Stomach (tissue), 9 donors: Measurements from ENCODE around the gene ME3. TPM values are rescaled to one million over a fixed set of nuclear protein-coding genes. Genes with fewer than 3 reads are reported as not detected.

Experiments
- DNase-seq, 2 donors: peaks; one replicate each; pipeline versions ENCODE4 v3.0.0 to v3.0.0-alpha.2; 2013 to 2019
- H3K27ac ChIP-seq, 5 donors: fragments of 200-600 bp in 4 of 5; sonication (generic) in 4 of 5; one replicate each; pipeline ENCODE4 v1.5.1; 2013 to 2019; ENCODE audit warnings: mild to moderate bottlenecking in 1 of 5, moderate library complexity in 1 of 5
- H3K27me3 ChIP-seq, 3 donors: fragments of 200-600 bp; sonication (generic); one replicate each; pipeline ENCODE4 v1.5.1; 2017 to 2019; ENCODE audit warnings: mixed run types in 1 of 3
- H3K36me3 ChIP-seq, 4 donors: fragments of 200-600 bp; sonication (generic); 1 replicate in 3 of 4; 2 replicates in 1 of 4; pipeline ENCODE4 v1.5.1; 2016 to 2019
- H3K4me1 ChIP-seq, 4 donors: fragments of 200-600 bp; sonication (generic); one replicate each; pipeline ENCODE4 v1.5.1; 2016 to 2019
- H3K4me3 ChIP-seq, 4 donors: fragments of 200-600 bp; sonication (generic) in 3 of 4; one replicate each; pipeline ENCODE4 v1.5.1; 2016 to 2019; ENCODE audit warnings: mild to moderate bottlenecking in 1 of 4
- H3K9me3 ChIP-seq, 4 donors: fragments of 200-600 bp; sonication (generic); one replicate each; pipeline ENCODE4 v1.5.1; 2016 to 2019
- EP300 ChIP-seq: sonication (generic); formaldehyde crosslinking; IDR thresholded peaks from one replicate; pipeline ENCODE4 v1.6.1; 2017; ENCODE audit warnings: antibody characterized with exemption
- POLR2A ChIP-seq, 4 donors: fragments of 450-650 bp; IDR thresholded peaks; one replicate each; pipeline ENCODE4 v1.6.1; 2016; ENCODE audit warnings: antibody characterized with exemption in 4 of 4, control low read depth in 2 of 4, mild to moderate bottlenecking in 1 of 4, moderate library complexity in 1 of 4
- POLR2AphosphoS5 ChIP-seq, 3 donors: sonication (generic); formaldehyde crosslinking; IDR thresholded peaks; one replicate each; pipeline ENCODE4 v1.6.1; 2016; ENCODE audit warnings: antibody characterized with exemption in 3 of 3
- WGBS, 5 donors: extraction: QIAGEN DNeasy Blood & Tissue Kit in 3 of 5; methylation state at CpG; one replicate each; pipeline versions ENCODE4 v1.1.5 to v1.1.7; 2013 to 2018; 5-methylcytosine and 5-hydroxymethylcytosine counted together
- intact Hi-C: fragments of 100-400 bp; cut with DNase I; formaldehyde crosslinking; loops from one replicate; pipeline ENCODE4 v1.15.1; 2023; ENCODE audit warnings: low total_unique reads
- polyA plus RNA-seq, 3 donors: library from polyadenylated mRNA; stranded (reverse); fragments of 200-250 nt; gene quantifications; one replicate each; pipeline ENCODE4 v1.2.3, GENCODE V29; 2013
- total RNA-seq, 5 donors: library from RNA; depleted of rRNA; stranded (reverse); fragments of >200 nt; gene quantifications; one replicate each; pipeline versions ENCODE4 v1.1.0 to v1.2.3, GENCODE V29; 2014 to 2016
- TF ChIP-seq, protein P1 (sequence below), 7 experiments: fragments of 450-650 bp in 4 of 7; fragments of 200-600 bp in 3 of 7; sonication (generic) in 3 of 7; IDR thresholded peaks; one replicate each; pipeline ENCODE4 v1.5.1; 2016 to 2019; ENCODE audit warnings: antibody characterized with exemption in 7 of 7, control low read depth in 2 of 7, mild to moderate bottlenecking in 1 of 7
- donor health status: healthy with polysubstance abuse.
- donor health status: Bipolar disorder and iron deficiency.
- donor health status: healthy.

Gene ME3
- total and polyA plus RNA-seq, 8 donors = 11.2 to 82.1 (median 51.1) TPM

DNA sequence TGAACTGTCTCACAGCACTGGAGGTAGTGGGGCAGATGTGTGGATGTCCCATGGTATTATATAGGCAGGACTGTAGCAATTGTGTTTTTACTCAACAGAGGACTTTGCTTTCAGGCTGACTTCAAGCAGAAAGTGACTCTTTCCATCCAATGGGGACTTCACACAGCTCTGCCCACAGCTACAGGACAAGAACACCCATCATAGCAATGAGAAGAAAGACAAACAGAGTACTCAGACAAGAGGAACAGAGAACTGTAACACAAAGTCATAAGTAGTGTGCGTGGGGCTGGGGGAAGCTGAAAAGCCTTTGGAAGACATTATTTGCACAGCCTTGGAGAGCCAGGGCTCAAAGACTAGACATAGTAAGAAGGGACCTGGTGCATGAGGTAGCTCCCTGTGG is 227.4 kb downstream of the ME3 start:
- Histone ChIP-seq H3K9me3 (no peaks in the 10 kb centered on the region), H3K36me3 (peaks cover 4 to 88% (median 55%) of the 10 kb centered on the region in 4 donors), H3K27me3 (no peaks in the 10 kb centered on the region), H3K4me1 (no peaks in the 10 kb centered on the region), H3K4me3 (no peak overlapping the region), H3K27ac (no peak overlapping the region)
- DNase-seq = no peak
- TF ChIP-seq, protein P1, sequence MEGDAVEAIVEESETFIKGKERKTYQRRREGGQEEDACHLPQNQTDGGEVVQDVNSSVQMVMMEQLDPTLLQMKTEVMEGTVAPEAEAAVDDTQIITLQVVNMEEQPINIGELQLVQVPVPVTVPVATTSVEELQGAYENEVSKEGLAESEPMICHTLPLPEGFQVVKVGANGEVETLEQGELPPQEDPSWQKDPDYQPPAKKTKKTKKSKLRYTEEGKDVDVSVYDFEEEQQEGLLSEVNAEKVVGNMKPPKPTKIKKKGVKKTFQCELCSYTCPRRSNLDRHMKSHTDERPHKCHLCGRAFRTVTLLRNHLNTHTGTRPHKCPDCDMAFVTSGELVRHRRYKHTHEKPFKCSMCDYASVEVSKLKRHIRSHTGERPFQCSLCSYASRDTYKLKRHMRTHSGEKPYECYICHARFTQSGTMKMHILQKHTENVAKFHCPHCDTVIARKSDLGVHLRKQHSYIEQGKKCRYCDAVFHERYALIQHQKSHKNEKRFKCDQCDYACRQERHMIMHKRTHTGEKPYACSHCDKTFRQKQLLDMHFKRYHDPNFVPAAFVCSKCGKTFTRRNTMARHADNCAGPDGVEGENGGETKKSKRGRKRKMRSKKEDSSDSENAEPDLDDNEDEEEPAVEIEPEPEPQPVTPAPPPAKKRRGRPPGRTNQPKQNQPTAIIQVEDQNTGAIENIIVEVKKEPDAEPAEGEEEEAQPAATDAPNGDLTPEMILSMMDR (IDR thresholded peaks at IDR 0.05) = no peak
- TF ChIP-seq POLR2A (IDR thresholded peaks at IDR 0.05) = no peak
- TF ChIP-seq POLR2AphosphoS5 (IDR thresholded peaks at IDR 0.05) = no peak
- TF ChIP-seq EP300 = no peak
- intact Hi-C loops = no loop called here
- WGBS, 5 donors = 90 to 100% (median 100%) methylated on average over 1 of the region's 1 CpG

DNA sequence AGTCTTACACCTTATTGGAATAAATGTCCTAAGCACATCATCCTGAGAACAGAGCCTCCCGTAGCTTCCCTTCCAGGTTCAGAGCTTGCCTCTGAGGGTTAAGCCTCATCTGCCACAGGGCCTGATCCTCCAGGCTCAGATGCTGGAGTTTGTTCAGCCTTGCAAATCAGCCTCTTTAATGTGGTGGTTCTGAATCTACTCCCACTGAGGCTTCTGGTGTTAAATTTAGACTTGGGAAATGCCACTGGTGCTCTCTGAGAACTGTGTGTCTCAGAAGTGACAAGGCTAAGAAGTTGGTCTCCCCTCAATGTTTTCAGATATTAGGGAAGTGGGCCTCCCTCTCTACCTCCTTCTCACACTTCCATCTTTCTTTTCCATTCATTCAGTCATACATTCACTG is 229.0 kb downstream of the ME3 start:
- Histone ChIP-seq H3K4me1 (no peaks in the 10 kb centered on the region), H3K4me3 (no peak overlapping the region), H3K36me3 (peaks cover 4 to 78% (median 55%) of the 10 kb centered on the region in 4 donors), H3K9me3 (no peaks in the 10 kb centered on the region), H3K27me3 (no peaks in the 10 kb centered on the region), H3K27ac (no peak overlapping the region)
- DNase-seq = no peak
- no peak for TF ChIP-seq POLR2A (IDR thresholded peaks at IDR 0.05)
- TF ChIP-seq, protein P1 (IDR thresholded peaks at IDR 0.05) = no peak
- TF ChIP-seq POLR2AphosphoS5 (IDR thresholded peaks at IDR 0.05) = no peak
- intact Hi-C loops = no loop called here
- WGBS, 5 donors = 0 to 44% (median 0%) methylated on average over 1 of the region's 1 CpG

DNA sequence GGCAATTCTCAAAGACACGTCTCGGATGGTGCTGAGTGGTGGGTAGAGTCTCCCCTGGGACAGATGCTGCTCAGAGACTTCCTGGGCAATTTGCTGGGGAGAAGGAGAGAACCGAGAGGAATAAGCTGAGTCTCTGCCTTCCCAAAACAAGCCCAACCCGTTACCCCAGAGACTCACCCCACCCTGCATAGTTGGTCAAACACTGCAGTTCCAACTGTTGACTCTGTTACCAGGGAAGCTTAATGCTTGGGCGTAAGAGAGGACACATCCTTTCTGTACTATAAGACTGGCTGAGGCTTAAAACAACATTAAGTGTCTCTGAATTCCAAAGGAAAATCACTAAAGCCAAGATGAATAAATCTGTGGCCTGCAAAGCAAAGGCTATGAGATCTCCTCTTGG is 229.6 kb downstream of the ME3 start:
- WGBS, 5 donors = 74 to 86% (median 81%) methylated on average over 5 of the region's 5 CpGs
- TF ChIP-seq, protein P1 (IDR thresholded peaks at IDR 0.05) = no peak
- no peak for TF ChIP-seq EP300
- TF ChIP-seq POLR2AphosphoS5 (IDR thresholded peaks at IDR 0.05) = no peak
- no peak for TF ChIP-seq POLR2A (IDR thresholded peaks at IDR 0.05)
- H3K4me3 ChIP-seq = no peak overlapping the region
- H3K4me1 ChIP-seq = no peaks in the 10 kb centered on the region
- no peak for DNase-seq
- H3K27ac ChIP-seq = no peak overlapping the region
- no peaks in the 10 kb centered on the region for H3K9me3 ChIP-seq
- intact Hi-C loops = no loop called here
- H3K36me3 ChIP-seq = peaks cover 4 to 74% (median 55%) of the 10 kb centered on the region in 4 donors
- no peaks in the 10 kb centered on the region for H3K27me3 ChIP-seq

DNA sequence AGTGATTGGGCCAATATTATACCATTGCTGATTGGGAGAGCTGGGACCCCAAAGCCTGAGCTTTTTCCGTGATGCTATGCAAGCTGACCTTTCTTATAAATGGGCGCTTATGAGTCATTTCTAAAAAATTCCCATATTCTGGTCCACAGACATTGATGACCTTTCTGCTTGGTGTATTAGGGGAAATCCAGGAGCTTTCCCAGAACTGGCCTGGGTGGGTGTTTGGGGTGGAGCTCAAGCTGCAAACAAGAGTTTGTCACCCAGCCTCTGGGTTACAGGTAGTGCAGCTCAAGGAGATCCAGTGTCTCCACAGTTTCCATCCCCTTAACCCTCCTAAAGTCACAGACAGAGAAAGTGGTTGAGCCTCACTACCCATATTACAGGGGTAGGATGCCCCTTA is 230.0 kb downstream of the ME3 start:
- no peak for DNase-seq
- H3K9me3 ChIP-seq = no peaks in the 10 kb centered on the region
- no peak for TF ChIP-seq POLR2AphosphoS5 (IDR thresholded peaks at IDR 0.05)
- no peak for TF ChIP-seq POLR2A (IDR thresholded peaks at IDR 0.05)
- TF ChIP-seq, protein P1 (IDR thresholded peaks at IDR 0.05) = no peak
- no peak for TF ChIP-seq EP300
- no peak overlapping the region for H3K27ac ChIP-seq
- no peaks in the 10 kb centered on the region for H3K27me3 ChIP-seq
- no peak overlapping the region for H3K4me3 ChIP-seq
- intact Hi-C loops = no loop called here
- 83 to 91% (median 84%) methylated on average over 2 of the region's 2 CpGs for WGBS, 5 donors
- no peaks in the 10 kb centered on the region for H3K4me1 ChIP-seq
- H3K36me3 ChIP-seq = peaks cover 4 to 70% (median 55%) of the 10 kb centered on the region in 4 donors
